GM15510 (cell line): ENCODE measurements around the gene AP5S1.
A peak's percentile ranks its signal among the peaks of the same experiment; 100 is the strongest.

Experiments used
- POLR2A ChIP-seq: IDR thresholded peaks from 3 replicates; pipeline ENCODE4 v1.6.1; 2011; ENCODE audit warnings: borderline replicate concordance; ENCODE audit not compliant: insufficient read length; ENCODE audit errors: extremely low read depth

AP5S1 gene

DNA sequence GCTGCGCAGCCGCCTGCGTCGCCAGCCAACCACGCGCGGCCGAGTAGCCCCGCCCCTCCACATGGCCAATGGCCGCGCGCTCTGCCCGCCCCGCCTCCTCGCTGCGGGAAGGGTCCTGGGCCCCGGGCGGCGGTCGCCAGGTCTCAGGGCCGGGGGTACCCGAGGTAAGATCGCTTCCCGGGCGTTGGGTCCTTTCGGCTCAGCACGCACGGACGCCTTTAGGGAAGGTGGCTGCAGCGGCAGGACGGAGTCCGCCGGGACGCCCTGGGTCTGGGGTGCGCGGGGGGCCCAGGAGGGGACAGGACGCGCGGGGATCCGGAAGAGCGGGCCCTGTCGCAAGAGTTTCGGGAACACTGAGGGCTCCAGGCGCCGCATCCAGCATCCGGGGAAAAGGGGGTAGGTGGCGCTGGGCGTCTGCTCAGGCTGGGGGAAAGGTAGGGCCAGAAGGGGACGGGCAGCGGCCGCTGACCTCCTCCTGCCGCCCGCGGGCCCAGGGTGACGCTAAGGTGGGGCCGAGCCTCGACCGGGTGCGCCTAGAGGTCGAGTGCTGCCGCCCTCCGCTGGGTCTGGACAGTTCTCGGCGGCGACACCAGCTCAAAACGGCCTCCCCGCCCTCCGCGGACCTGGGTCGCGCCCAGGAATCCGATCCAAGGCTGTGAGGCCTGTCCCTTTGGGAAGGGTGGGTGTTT is 26.5 kb downstream of the AP5S1 start, which contains the start of gene MAVS:
TSS of gene MAVS (plus strand) at position 95 of the 689 bp plus-strand sequence. CDS start 7,791 bp downstream, outside the sequence.
- TF ChIP-seq POLR2A = peak; percentile 84

DNA sequence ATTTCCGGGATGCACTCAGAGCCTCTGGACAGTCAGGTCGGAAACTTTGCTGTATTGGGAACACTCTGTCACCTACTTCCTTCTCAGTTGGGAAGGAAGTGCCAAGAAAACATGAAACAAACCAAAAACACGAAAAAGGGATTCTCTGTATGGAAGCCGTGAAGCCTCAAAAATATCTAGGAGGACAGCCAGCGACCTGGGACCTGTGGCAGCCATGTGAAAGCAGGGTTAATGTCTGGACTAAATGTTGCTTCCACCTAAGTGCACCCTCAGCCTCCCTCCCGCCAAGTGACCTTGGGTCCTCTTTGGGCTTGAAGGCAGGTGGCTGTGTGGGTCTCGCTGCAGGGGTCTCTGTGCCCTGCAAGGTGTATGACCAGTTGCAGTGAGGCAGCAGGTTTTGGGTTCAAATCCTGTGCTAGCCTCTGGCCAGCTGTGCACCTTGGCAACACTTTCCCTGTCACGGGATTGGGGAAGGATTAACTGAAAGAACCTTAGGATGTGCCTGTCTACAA is 27.1 kb downstream of the AP5S1 start:
- TF ChIP-seq POLR2A = no peak

DNA sequence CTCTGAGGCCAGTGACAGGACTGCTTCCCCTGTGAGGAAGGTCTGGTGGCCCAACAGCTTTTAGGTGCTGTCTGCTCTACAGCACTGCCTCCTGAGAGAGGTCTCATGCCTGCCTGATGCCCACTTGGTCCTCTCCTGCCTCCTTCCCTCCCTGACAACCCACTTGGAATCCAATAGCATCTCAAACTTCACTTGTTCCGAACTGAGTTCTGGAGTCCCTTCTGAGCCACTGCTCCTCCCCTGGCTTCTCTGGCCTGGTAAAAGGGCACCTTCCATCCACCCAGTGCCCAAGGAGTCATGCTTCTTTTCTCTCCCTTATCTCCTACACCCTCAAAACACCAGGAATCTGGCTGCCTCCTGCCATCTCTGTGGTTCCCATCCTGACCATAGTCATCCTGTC is 28.2 kb downstream of the AP5S1 start:
- TF ChIP-seq POLR2A = no peak

DNA sequence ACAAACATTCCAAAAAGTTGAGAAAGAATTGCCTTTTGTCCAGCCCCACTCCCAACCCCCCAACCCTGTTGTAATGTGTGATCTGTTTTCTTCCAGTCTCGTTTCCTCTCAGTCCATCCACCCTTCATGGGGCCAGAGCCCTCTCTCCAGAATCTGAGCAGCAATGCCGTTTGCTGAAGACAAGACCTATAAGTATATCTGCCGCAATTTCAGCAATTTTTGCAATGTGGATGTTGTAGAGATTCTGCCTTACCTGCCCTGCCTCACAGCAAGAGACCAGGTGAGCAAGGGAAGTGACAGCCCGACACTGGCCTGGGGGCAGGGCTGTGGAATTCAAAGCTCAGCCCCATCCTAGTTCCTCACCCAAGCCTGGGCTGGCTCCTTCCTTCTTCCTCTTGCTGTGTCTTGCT is 34.1 kb downstream of the AP5S1 start:
- no peak for TF ChIP-seq POLR2A

- TF ChIP-seq POLR2A = no peak
Observed at GRCh38 chr20:3857405-3857804, 37.1 kb downstream of the AP5S1 start.

GRCh38 chr20:3858689-3859088 is 38.3 kb downstream of the AP5S1 start:
- no peak for TF ChIP-seq POLR2A

DNA sequence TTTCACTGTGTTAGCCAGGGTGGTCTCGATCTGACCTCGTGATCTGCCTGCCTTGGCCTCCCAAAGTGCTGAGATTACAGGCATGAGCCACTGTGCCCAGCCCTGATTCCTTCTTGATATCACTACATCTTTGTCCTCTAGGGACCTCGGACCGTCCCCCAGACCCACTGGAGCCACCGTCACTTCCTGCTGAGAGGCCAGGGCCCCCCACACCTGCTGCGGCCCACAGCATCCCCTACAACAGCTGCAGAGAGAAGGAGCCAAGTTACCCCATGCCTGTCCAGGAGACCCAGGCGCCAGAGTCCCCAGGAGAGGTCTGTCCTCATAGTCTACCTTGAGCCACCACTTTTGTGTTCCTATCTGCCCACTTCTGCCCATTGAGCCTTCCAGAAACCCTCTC is 40.8 kb downstream of the AP5S1 start:
- TF ChIP-seq POLR2A = no peak

DNA sequence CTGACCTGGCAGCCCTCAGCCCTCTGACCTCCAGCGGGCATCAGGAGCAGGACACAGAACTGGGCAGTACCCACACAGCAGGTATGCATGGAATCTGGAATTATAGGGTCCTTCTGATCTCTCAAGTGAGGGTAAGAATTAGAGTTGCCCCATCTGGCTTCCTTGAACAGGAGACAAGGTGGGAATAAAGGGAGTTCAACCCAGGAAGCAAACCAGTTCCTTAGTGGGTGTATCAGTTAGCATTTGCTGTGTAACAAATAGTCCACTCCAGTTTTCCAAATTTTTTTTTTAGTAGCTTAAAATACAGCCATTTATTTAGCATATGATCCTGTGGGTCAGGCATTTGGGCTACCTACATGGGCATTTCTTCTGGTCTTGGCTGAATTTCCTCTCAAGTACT is 42.0 kb downstream of the AP5S1 start:
- no peak for TF ChIP-seq POLR2A

DNA sequence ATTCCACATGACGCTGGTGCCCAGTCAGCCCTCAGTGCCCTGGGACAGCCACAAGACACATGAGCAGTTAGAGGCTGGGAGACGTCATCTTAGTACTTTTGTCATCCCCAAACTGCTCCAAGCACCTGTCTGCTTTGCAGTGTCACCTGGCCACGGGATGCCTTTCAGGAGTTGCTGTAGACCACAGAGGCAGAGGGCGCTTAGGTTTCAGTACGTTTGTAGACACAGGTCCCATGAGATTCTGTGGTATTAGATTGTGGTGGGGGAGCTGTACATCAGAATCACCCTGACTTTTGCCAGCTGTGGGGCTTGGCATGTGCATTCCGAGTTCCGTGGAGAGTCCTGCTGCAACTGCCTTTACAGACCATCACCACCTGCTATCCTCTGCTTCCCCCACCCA is 43.0 kb downstream of the AP5S1 start:
- no peak for TF ChIP-seq POLR2A

DNA sequence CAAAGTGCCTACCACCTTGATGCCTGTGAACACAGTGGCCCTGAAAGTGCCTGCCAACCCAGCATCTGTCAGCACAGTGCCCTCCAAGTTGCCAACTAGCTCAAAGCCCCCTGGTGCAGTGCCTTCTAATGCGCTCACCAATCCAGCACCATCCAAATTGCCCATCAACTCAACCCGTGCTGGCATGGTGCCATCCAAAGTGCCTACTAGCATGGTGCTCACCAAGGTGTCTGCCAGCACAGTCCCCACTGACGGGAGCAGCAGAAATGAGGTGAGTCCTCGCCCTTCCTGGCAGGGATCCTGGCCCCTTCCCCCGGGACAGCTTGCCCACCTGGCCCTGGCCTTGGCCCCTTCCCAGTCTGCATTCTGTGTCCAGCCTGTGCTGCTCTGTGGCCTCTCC is 44.2 kb downstream of the AP5S1 start:
- no peak for TF ChIP-seq POLR2A

- no peak for TF ChIP-seq POLR2A
Observed at GRCh38 chr20:3865152-3865886, 45.0 kb downstream of the AP5S1 start.

DNA sequence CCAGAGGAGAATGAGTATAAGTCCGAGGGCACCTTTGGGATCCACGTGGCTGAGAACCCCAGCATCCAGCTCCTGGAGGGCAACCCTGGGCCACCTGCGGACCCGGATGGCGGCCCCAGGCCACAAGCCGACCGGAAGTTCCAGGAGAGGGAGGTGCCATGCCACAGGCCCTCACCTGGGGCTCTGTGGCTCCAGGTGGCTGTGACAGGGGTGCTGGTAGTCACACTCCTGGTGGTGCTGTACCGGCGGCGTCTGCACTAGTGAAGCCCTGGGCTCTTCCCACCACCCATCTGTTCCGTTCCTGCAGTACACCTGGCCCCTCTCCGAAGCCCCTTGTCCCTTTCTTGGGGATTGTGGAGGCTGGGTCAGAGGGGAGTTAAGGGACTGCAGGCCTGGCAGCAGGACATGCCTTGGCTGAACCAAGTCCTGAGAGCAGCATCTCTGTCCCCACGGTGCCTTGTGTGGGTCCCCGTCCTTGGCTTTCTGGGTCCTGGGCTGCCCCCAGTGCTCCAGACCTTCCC is 45.6 kb downstream of the AP5S1 start:
- no peak for TF ChIP-seq POLR2A

DNA sequence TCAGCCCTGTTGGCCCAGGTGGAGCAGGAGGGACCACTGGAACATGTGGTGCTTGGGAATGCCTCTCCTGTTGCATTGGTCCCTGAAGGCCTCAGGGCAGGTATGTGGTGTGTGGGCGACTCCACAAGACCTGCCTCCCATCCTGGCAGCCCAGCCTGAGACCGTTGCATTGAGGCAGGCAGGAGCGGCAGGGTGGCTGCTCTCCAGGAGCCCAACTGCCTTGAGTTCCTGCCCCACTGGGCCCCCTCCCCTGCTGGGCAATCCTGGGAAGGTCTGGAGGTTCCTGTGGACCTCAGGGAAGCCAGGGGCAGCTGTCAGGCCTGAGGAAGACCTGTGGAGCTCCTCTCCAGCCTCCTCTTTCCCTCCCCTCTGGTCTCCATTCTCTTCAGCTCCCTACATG is 46.1 kb downstream of the AP5S1 start:
- no peak for TF ChIP-seq POLR2A

DNA sequence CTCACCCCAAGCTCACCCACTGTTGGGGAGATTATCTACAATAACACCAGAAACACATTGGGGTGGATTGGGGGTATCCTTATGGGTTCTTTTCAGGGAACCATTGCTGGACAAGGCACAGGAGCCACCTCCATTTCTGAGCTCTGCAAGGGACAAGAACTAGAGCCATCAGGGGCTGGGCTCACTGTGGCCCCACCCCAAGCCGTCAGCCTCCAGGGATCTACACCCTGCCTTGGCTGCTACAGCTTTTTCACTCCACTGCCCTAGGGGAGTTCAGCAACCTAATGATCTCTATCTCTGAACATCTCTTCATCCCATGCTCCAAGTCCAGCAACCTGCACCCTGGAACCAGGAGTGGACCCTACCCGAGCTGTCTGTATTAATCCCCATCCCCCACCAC is 47.5 kb downstream of the AP5S1 start:
- no peak for TF ChIP-seq POLR2A

GRCh38 chr20:3869839-3870634 is 49.7 kb downstream of the AP5S1 start:
- TF ChIP-seq POLR2A = no peak
